SK-N-SH (cell line): Measurements from ENCODE around the gene RBMS3. TPM values are rescaled to one million over a fixed set of nuclear protein-coding genes. Genes with fewer than 3 reads are reported as not detected.

Experiments
- CTCF ChIA-PET: fragments of 300-600, 350-600 bp; formaldehyde crosslinking; extraction: SDS; loops from one replicate; lab custom pipeline; 2021; lab: Yijun Ruan, JAX
- POLR2A ChIA-PET: fragments of 350-600 bp; sonication (Branson Sonifier 250); formaldehyde crosslinking; extraction: SDS; loops from one replicate; lab custom pipeline; 2020; ENCODE audit warnings: antibody characterized with exemption, inconsistent platforms; lab: Yijun Ruan, JAX
- DNase-seq: peaks from one replicate; pipeline ENCODE4 v3.0.0; 2012
- H2AFZ ChIP-seq: fragments of 200-600 bp; sonication (generic); 2 replicates; pipeline ENCODE4 v1.8.1; 2016; ENCODE audit warnings: antibody characterized with exemption, mild to moderate bottlenecking, low read depth
- H3F3A ChIP-seq: fragments of 200-600 bp; sonication (generic); replicated peaks from 2 replicates; pipeline ENCODE3; 2016; ENCODE audit warnings: antibody characterized with exemption, mild to moderate bottlenecking; ENCODE audit not compliant: insufficient read depth
- H3K27ac ChIP-seq, 2 experiments: fragments of 200-500 bp in 1 of 2; fragments of 200-600 bp in 1 of 2; sonication (Bioruptor generic) in 1 of 2; sonication (generic), shearing (Covaris generic) in 1 of 2; 2 replicates each; pipeline versions ENCODE4 v1.5.1 to v1.6.1; 2014 to 2016; ENCODE audit warnings: low read depth in 2 of 2, inconsistent platforms in 1 of 2, low read length in 1 of 2, mild to moderate bottlenecking in 1 of 2, mixed read lengths in 1 of 2
- H3K27me3 ChIP-seq: fragments of 200-600 bp; sonication (generic), shearing (Covaris generic); 2 replicates; pipeline ENCODE4 v1.6.1; 2016; ENCODE audit warnings: mixed run types; ENCODE audit not compliant: insufficient read depth
- H3K36me3 ChIP-seq, 2 experiments: fragments of 200-500 bp in 1 of 2; fragments of 200-600 bp in 1 of 2; sonication (Bioruptor generic) in 1 of 2; sonication (generic) in 1 of 2; replicated peaks in 1 of 2; 2 replicates each; pipeline versions ENCODE3 to v1.5.1; 2014 to 2016; ENCODE audit warnings: low read length in 1 of 2, mild to moderate bottlenecking in 1 of 2; ENCODE audit not compliant: insufficient read depth in 2 of 2, control insufficient read depth in 1 of 2
- H3K4me1 ChIP-seq, 2 experiments: fragments of 200-500 bp in 1 of 2; fragments of 200-600 bp in 1 of 2; sonication (Bioruptor generic) in 1 of 2; sonication (generic), shearing (Covaris generic) in 1 of 2; 2 replicates each; pipeline versions ENCODE4 v1.5.1 to v1.6.1; 2014 to 2016; ENCODE audit warnings: low read depth in 1 of 2, low read length in 1 of 2, mixed run types in 1 of 2; ENCODE audit not compliant: insufficient read depth in 2 of 2, control insufficient read depth in 1 of 2
- H3K4me2 ChIP-seq: fragments of 200-600 bp; sonication (generic), shearing (Covaris generic); 2 replicates; pipeline ENCODE4 v1.6.1; 2017; ENCODE audit warnings: mixed run types
- H3K4me3 ChIP-seq, 2 experiments: fragments of 200-500 bp in 1 of 2; fragments of 200-600 bp in 1 of 2; sonication (Bioruptor generic) in 1 of 2; sonication (generic), shearing (Covaris generic) in 1 of 2; 2 replicates each; pipeline versions ENCODE4 v1.5.1 to v1.8.1; 2014 to 2016; ENCODE audit warnings: low read depth in 2 of 2, inconsistent platforms in 1 of 2, low read length in 1 of 2, mild to moderate bottlenecking in 1 of 2, mixed read lengths in 1 of 2, moderate library complexity in 1 of 2
- H3K79me2 ChIP-seq: fragments of 200-600 bp; sonication (generic); 2 replicates; pipeline ENCODE4 v1.8.1; 2017; ENCODE audit warnings: mild to moderate bottlenecking; ENCODE audit not compliant: insufficient read depth
- H3K9ac ChIP-seq: fragments of 200-600 bp; sonication (generic); 2 replicates; pipeline ENCODE4 v1.6.1; 2017; ENCODE audit warnings: mixed run types
- H3K9me2 ChIP-seq: fragments of 200-600 bp; sonication (generic); 2 replicates; pipeline ENCODE4 v1.6.1; 2017; ENCODE audit warnings: mixed run types
- H3K9me3 ChIP-seq: fragments of 200-600 bp; sonication (generic); 2 replicates; pipeline ENCODE4 v1.6.1; 2017; ENCODE audit warnings: mixed run types, mild to moderate bottlenecking, moderate library complexity
- H4K20me1 ChIP-seq: fragments of 200-600 bp; sonication (generic); 2 replicates; pipeline ENCODE4 v1.6.1; 2017; ENCODE audit warnings: mild to moderate bottlenecking, mixed run types; ENCODE audit not compliant: insufficient read depth
- ELF1 ChIP-seq: IDR thresholded peaks from 2 replicates; pipeline ENCODE4 v1.4.0; 2012
- EP300 ChIP-seq, 2 experiments: IDR thresholded peaks; 2 replicates each; pipeline versions ENCODE4 v1.4.0 to v1.6.1; 2012; ENCODE audit warnings: borderline replicate concordance in 1 of 2, low read depth in 1 of 2, low read length in 1 of 2
- FOSL2 ChIP-seq: IDR thresholded peaks from 2 replicates; pipeline ENCODE4 v1.4.0; 2012; ENCODE audit warnings: low read depth, mild to moderate bottlenecking, moderate library complexity, borderline replicate concordance
- FOXJ3 ChIP-seq: sonication (generic); formaldehyde crosslinking; IDR thresholded peaks from 2 replicates; pipeline ENCODE4 v1.5.1; 2020; ENCODE audit warnings: mild to moderate bottlenecking, missing genetic modification reagents
- FOXM1 ChIP-seq: IDR thresholded peaks from 2 replicates; pipeline ENCODE4 v1.4.0; 2012; ENCODE audit warnings: low read depth, mild to moderate bottlenecking
- GABPA ChIP-seq: IDR thresholded peaks from 2 replicates; pipeline ENCODE4 v1.4.0; 2012; ENCODE audit warnings: low read depth, mild to moderate bottlenecking
- MAX ChIP-seq: IDR thresholded peaks from 2 replicates; pipeline ENCODE4 v1.4.0; 2012; ENCODE audit warnings: low read depth
- MXI1 ChIP-seq: IDR thresholded peaks from 2 replicates; pipeline ENCODE4 v1.6.1; 2012; ENCODE audit warnings: mild to moderate bottlenecking, low read depth, low read length, improper control_type of control experiment
- NFIC ChIP-seq: IDR thresholded peaks from 2 replicates; pipeline ENCODE4 v1.4.0; 2012; ENCODE audit warnings: borderline replicate concordance
- RAD21 ChIP-seq: IDR thresholded peaks from 2 replicates; pipeline ENCODE4 v1.6.1; 2012; ENCODE audit warnings: mild to moderate bottlenecking, low read length
- RCOR1 ChIP-seq: fragments of 150-350 bp; IDR thresholded peaks from 2 replicates; pipeline ENCODE4 v1.6.1; 2017; ENCODE audit warnings: antibody characterized with exemption, low read length
- REST ChIP-seq: IDR thresholded peaks from 2 replicates; pipeline ENCODE4 v1.6.1; 2012; ENCODE audit warnings: mild to moderate bottlenecking, low read depth, low read length, moderate library complexity
- RFX5 ChIP-seq: IDR thresholded peaks from 2 replicates; pipeline ENCODE4 v1.6.1; 2012; ENCODE audit warnings: mild to moderate bottlenecking, improper control_type of control experiment, low read length
- RXRA ChIP-seq: IDR thresholded peaks from 2 replicates; pipeline ENCODE4 v1.4.0; 2012; ENCODE audit warnings: low read depth, mild to moderate bottlenecking, borderline replicate concordance
- SIN3A ChIP-seq: IDR thresholded peaks from 2 replicates; pipeline ENCODE4 v1.6.1; 2012; ENCODE audit warnings: low read depth, mild to moderate bottlenecking, low read length, moderate library complexity, borderline replicate concordance
- TAF1 ChIP-seq: IDR thresholded peaks from 2 replicates; pipeline ENCODE4 v1.6.1; 2012; ENCODE audit warnings: low read depth, mild to moderate bottlenecking, low read length, moderate library complexity, borderline replicate concordance
- YY1 ChIP-seq: IDR thresholded peaks from 2 replicates; pipeline ENCODE4 v1.4.0; 2012; ENCODE audit warnings: low read depth, mild to moderate bottlenecking
- ZBTB33 ChIP-seq: IDR thresholded peaks from 2 replicates; pipeline ENCODE4 v1.4.0; 2012; ENCODE audit warnings: low read depth, borderline replicate concordance
- WGBS: methylation state at CpG from one replicate; pipeline ENCODE4 v1.1.6; 2017; ENCODE audit warnings: low lambda C conversion rate; 5-methylcytosine and 5-hydroxymethylcytosine counted together
- polyA plus RNA-seq, 3 experiments: library from polyadenylated mRNA; depleted of rRNA; stranded (reverse); fragments of >200 nt; gene quantifications; 2 replicates each; pipeline ENCODE4 v1.2.3, GENCODE V29; 2012

RBMS3 gene
- polyA plus RNA-seq, 1 of the 3 experiments (the other 2 are of a cell fraction): 8.2 TPM

- Histone ChIP-seq H3K9me3 (no peaks in the 10 kb centered on the region), H3K9ac (no peak overlapping the region), H3K4me2 (no peak overlapping the region; the same call in 1 of the 2 replicates), H3K27ac (peak overlapping the region; percentile 30 to 99; a peak in 3 of 4 replicates), H3K4me3 (no peak overlapping the region), H3F3A (peaks cover 26% of the 10 kb centered on the region), H2AFZ (no peak overlapping the region), H3K36me3 (no peaks in the 10 kb centered on the region), H3K4me1 (peaks cover 26 to 60% of the 10 kb centered on the region in 2 experiments; a peak in 3 of 4 replicates)
- CTCF ChIA-PET: interaction anchor here (0.7 to 1.7 kb wide), 10 partner anchors 16 to 510 kb away, joined by 3 to 7 read pairs (median 3); no protein-coding TSS in a partner anchor
- no peak for DNase-seq
- POLR2A ChIA-PET: interaction anchor here (0.9 to 1.2 kb wide), 2 partner anchors 27 to 216 kb away, joined by 4 to 5 read pairs; no protein-coding TSS in a partner anchor
- 84% methylated on average over 2 of the region's 2 CpGs for WGBS
- TF ChIP-seq EP300 (IDR thresholded peaks at IDR 0.05; ENCODE audit: borderline replicate concordance in 1 of 2, low read depth in 1 of 2, low read length in 1 of 2): 0 out of 4 replicates have a peak, but pooled peaks of 1 of the 2 experiments have one; percentile 9
- peak; percentile 40; the same call in 1 of the 2 replicates for TF ChIP-seq NFIC
- no peak for TF ChIP-seq ZBTB33
- no peak for TF ChIP-seq RCOR1
- TF ChIP-seq FOXJ3 (CRISPR knock-in tag): no peak
- TF ChIP-seq, all 33 proteins: peak for 2
- Histone ChIP-seq H4K20me1 (no peaks in the 10 kb centered on the region), H3K27me3 (no peaks in the 10 kb centered on the region), H3K9me2 (no peaks in the 10 kb centered on the region), H3K79me2 (peaks cover 84% of the 10 kb centered on the region)
Observed at GRCh38 chr3:29426302-29427226, 145.7 kb downstream of the RBMS3 start.

GRCh38 chr3:29427266-29428103 is 146.6 kb downstream of the RBMS3 start:
- H4K20me1 ChIP-seq: no peaks in the 10 kb centered on the region
- WGBS: 22% methylated on average over 7 of the region's 7 CpGs
- peaks cover 89% of the 10 kb centered on the region for H3K79me2 ChIP-seq
- no peak overlapping the region for H2AFZ ChIP-seq
- peaks cover 28 to 55% of the 10 kb centered on the region in 2 experiments; a peak in 3 of 4 replicates for H3K4me1 ChIP-seq
- no peaks in the 10 kb centered on the region for H3K9me3 ChIP-seq
- peak; percentile 53 for DNase-seq
- no peaks in the 10 kb centered on the region for H3K36me3 ChIP-seq
- H3K4me3 ChIP-seq: peak overlapping the region in 1 of 2 experiments; percentile 9; a peak in 1 of 4 replicates
- peaks cover 26% of the 10 kb centered on the region for H3F3A ChIP-seq
- H3K4me2 ChIP-seq: peak overlapping the region; percentile 53
- no peaks in the 10 kb centered on the region for H3K9me2 ChIP-seq
- ChIA-PET POLR2A (interaction anchor here (0.6 to 1.2 kb wide), 3 partner anchors 26 to 215 kb away, joined by 4 to 5 read pairs (median 5); no protein-coding TSS in a partner anchor), CTCF (interaction anchor here (0.7 to 1.7 kb wide), 7 partner anchors 16 to 511 kb away, joined by 3 to 7 read pairs (median 4); no protein-coding TSS in a partner anchor)
- peak overlapping the region; percentile 30 to 99; a peak in 3 of 4 replicates for H3K27ac ChIP-seq
- no peak overlapping the region for H3K9ac ChIP-seq
- H3K27me3 ChIP-seq: no peaks in the 10 kb centered on the region
- TF ChIP-seq RAD21 (peak; percentile 47), REST (no peak), RXRA (no peak), FOSL2 (no peak), ELF1 (no peak), FOXM1 (peak; percentile 58), YY1 (peak; percentile 45; the same call in 1 of the 2 replicates), RFX5 (no peak), RCOR1 (peak; percentile 85; the same call in 1 of the 2 replicates), GABPA (no peak), MXI1 (no peak), TAF1 (no peak), MAX (no peak), SIN3A (peak; percentile 25; the same call in 1 of the 2 replicates)
